ENCODE results near the gene AKAP7. TPM values are rescaled to one million over a fixed set of nuclear protein-coding genes. Genes with fewer than 3 reads are reported as not detected.

AKAP7 gene
- total RNA-seq, 2 donors from 2014 or later = 10.2 to 11.6 TPM

DNA sequence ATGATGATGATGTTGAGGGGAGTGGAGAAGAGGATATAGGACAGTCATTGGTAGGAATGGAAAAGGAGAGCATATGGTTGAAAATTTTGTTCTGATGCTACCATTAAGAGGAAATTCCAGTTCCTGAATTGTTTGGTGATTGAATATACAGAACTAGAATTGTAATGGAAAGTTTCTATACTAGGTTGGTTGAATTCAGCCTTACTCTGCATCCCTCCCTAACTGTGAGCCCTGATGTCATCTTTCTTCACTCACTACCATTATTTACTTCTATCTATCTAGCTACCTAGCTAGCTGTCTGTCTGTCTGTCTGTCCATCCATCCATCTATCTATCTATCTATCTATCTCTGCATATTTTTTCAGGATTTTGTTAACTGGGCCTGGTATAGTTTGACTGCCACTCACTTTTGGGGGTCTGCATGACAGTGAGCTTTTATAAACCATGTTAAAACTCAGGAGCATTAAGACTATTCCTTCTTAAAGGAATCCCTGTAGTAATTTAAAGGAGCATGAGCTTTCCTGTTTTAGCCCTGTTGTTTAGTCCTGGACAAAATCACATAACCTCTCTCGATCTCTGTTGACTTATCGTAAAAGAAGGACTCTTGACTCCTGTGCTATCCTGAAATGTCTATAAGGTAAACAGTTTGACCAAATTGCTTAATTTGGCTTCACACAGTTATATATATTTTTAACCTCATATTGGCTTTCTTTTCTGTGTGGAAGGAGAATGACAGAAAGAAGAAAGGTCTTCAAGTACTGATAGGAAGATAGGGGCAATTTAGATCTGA is 71.4 kb downstream of the AKAP7 start:
- H3K4me3 ChIP-seq = no peak overlapping the region
- no peaks in the 10 kb centered on the region for H3K4me1 ChIP-seq
- TF ChIP-seq, protein P1, sequence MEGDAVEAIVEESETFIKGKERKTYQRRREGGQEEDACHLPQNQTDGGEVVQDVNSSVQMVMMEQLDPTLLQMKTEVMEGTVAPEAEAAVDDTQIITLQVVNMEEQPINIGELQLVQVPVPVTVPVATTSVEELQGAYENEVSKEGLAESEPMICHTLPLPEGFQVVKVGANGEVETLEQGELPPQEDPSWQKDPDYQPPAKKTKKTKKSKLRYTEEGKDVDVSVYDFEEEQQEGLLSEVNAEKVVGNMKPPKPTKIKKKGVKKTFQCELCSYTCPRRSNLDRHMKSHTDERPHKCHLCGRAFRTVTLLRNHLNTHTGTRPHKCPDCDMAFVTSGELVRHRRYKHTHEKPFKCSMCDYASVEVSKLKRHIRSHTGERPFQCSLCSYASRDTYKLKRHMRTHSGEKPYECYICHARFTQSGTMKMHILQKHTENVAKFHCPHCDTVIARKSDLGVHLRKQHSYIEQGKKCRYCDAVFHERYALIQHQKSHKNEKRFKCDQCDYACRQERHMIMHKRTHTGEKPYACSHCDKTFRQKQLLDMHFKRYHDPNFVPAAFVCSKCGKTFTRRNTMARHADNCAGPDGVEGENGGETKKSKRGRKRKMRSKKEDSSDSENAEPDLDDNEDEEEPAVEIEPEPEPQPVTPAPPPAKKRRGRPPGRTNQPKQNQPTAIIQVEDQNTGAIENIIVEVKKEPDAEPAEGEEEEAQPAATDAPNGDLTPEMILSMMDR (IDR thresholded peaks at IDR 0.05) = no peak
- no peaks in the 10 kb centered on the region for H3K36me3 ChIP-seq
- no peaks in the 10 kb centered on the region for H3K27me3 ChIP-seq
- H3K9me3 ChIP-seq = no peaks in the 10 kb centered on the region
- H3K27ac ChIP-seq = no peak overlapping the region
- no peak for DNase-seq (ENCODE audit: low spot score)

DNA sequence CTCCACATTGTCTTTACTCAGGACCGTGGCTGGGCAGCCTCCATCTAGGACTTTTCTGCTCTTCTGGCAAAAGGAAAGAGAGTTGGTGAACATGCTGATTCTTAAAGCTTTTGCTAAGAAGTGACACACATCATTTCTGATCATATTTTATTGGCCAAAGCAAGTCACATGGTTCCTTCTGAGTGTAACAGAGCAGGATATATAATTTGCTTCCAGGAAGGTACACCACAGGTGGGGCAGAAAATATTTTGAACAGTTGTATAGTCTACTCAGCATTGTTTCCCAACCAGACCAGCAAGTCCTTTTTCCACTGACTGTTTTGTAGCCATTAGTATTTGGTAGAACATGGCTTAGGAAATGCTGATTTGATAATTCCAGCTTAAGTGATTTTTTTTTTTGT is 73.5 kb downstream of the AKAP7 start:
- no peaks in the 10 kb centered on the region for H3K9me3 ChIP-seq
- H3K4me1 ChIP-seq = peaks cover 0 to 3% of the 10 kb centered on the region in 2 donors
- TF ChIP-seq, protein P1 (IDR thresholded peaks at IDR 0.05) = no peak
- no peak overlapping the region for H3K27ac ChIP-seq
- H3K27me3 ChIP-seq = no peaks in the 10 kb centered on the region
- H3K36me3 ChIP-seq = no peaks in the 10 kb centered on the region
- H3K4me3 ChIP-seq = no peak overlapping the region
- DNase-seq (ENCODE audit: low spot score) = no peak

DNA sequence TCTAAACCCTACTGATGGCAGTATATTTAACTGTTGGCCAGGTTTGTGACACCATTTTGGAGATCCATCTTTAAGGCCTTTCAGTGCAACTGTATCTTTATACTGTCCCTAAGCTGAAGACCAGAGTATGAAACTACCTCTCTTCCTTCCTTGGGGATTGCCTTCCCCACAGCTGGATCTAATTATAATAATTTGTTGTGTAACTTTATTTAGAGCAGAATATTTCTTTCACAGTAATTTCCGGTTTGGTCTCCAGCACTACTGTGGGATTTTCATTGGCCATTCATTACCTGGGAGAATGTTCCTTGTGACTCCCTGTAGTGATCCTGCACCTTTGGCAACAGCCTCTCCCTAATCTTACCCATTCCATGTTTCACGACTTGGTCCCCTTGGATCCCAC is 75.2 kb downstream of the AKAP7 start:
- H3K4me3 ChIP-seq = no peak overlapping the region
- peaks cover 0 to 20% of the 10 kb centered on the region in 2 donors for H3K4me1 ChIP-seq
- no peaks in the 10 kb centered on the region for H3K9me3 ChIP-seq
- no peak for DNase-seq (ENCODE audit: low spot score)
- TF ChIP-seq, protein P1 (IDR thresholded peaks at IDR 0.05) = no peak
- H3K27ac ChIP-seq = no peak overlapping the region
- no peaks in the 10 kb centered on the region for H3K27me3 ChIP-seq
- no peaks in the 10 kb centered on the region for H3K36me3 ChIP-seq

DNA sequence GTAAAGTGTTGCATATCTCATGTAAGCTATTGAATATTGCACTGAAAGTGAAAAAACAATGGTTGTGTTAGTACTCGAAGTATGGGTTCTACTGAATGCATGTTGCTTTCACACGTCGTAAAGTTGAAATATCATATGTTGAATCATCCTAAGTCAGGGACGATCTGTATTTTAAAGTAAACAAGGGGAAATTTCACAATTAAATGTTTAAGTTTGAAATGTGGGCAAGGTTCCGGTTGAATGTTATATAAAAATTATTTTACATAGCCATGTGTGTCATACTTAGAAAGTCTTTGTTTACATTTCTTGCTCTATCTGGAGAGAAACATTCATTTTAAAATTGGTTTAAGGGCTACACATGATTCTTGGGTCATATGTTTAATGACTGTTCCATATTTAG is 76.8 kb downstream of the AKAP7 start:
- peaks cover 0 to 35% of the 10 kb centered on the region in 2 donors for H3K4me1 ChIP-seq
- TF ChIP-seq, protein P1 (IDR thresholded peaks at IDR 0.05) = no peak
- H3K36me3 ChIP-seq = no peaks in the 10 kb centered on the region
- DNase-seq (ENCODE audit: low spot score) = no peak
- H3K27me3 ChIP-seq = no peaks in the 10 kb centered on the region
- H3K9me3 ChIP-seq = no peaks in the 10 kb centered on the region
- H3K4me3 ChIP-seq = no peak overlapping the region
- H3K27ac ChIP-seq = no peak overlapping the region

DNA sequence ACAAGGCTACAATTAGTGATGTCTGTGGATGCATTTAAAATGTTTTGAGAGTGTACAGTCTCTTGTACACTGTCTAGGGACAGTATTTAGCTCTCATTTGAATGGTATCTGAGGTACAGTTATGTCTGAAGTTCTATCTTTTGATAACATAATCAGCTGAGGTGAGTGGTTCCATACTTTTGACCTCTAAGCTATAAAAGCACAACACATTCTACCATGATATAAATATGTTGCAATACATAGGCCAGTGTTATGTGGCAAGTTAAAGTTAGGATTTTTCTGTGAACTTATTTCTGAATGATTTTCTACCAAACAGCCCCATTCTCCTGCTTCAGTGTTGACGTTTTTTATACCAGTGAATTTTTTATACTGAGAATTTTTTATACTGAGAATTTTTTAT is 77.6 kb downstream of the AKAP7 start:
- Histone ChIP-seq H3K36me3 (no peaks in the 10 kb centered on the region), H3K4me3 (no peak overlapping the region), H3K4me1 (peaks cover 0 to 36% of the 10 kb centered on the region in 2 donors), H3K27me3 (no peaks in the 10 kb centered on the region), H3K27ac (no peak overlapping the region), H3K9me3 (no peaks in the 10 kb centered on the region)
- DNase-seq (ENCODE audit: low spot score) = no peak
- TF ChIP-seq, protein P1 (IDR thresholded peaks at IDR 0.05) = no peak

All from right atrium auricular region (tissue), 2 donors.